ENCODE data around the gene TUBA4A. TPM values are rescaled to one million over a fixed set of nuclear protein-coding genes. Genes with fewer than 3 reads are reported as not detected.
A peak's percentile ranks its signal among the peaks of the same experiment; 100 is the strongest.

TUBA4A gene
- total RNA-seq, 6 experiments from 2014 or later = 14.9 to 114 (median 35.6) TPM

DNA sequence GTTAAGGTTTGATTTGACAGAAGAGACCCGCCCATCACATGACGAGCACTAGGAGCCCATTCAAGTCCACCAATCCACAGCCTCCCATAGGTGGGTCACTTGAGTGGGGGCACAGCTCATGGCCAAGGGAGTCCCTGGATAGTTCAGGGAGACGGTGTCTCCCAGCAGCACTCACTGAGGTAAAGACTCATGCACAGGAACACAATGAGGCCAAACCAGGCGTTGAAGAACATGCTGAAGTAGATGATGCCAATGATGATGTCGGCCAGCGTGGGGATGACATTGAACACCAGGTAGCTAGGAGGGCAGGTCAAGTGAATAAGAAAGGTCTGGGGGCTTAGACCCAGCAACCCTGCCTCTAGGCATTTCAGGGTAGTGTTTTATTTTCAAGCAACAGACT lies 38.9 kb downstream of the TUBA4A start:
- DNase-seq (no peak), ATAC-seq (no peak)
- TF ChIP-seq, protein P1, sequence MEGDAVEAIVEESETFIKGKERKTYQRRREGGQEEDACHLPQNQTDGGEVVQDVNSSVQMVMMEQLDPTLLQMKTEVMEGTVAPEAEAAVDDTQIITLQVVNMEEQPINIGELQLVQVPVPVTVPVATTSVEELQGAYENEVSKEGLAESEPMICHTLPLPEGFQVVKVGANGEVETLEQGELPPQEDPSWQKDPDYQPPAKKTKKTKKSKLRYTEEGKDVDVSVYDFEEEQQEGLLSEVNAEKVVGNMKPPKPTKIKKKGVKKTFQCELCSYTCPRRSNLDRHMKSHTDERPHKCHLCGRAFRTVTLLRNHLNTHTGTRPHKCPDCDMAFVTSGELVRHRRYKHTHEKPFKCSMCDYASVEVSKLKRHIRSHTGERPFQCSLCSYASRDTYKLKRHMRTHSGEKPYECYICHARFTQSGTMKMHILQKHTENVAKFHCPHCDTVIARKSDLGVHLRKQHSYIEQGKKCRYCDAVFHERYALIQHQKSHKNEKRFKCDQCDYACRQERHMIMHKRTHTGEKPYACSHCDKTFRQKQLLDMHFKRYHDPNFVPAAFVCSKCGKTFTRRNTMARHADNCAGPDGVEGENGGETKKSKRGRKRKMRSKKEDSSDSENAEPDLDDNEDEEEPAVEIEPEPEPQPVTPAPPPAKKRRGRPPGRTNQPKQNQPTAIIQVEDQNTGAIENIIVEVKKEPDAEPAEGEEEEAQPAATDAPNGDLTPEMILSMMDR (IDR thresholded peaks at IDR 0.05) = no peak
- TF ChIP-seq POLR2A (IDR thresholded peaks at IDR 0.05) = no peak
- peaks cover 0 to 48% (median 0%) of the 10 kb centered on the region in 4 donors for H3K36me3 ChIP-seq
- H3K9me3 ChIP-seq = no peaks in the 10 kb centered on the region
- intact Hi-C loops (cut with DNase I) = loop anchor here (5.0 kb wide), 2 partner anchors 37 to 52 kb away; partner anchors contain the start of genes CNPPD1 (in 1 of the 2), NHEJ1 (in 1 of the 2) and RETREG2 (in 1 of the 2)
- H3K27ac ChIP-seq = no peak overlapping the region
- WGBS (ENCODE audit: insufficient coverage, low coverage, low lambda C conversion rate, missing lambda C conversion rate) = 94% methylated on average over 6 of the region's 6 CpGs
- no peaks in the 10 kb centered on the region for H3K27me3 ChIP-seq
- no peak overlapping the region for H3K4me3 ChIP-seq
- peaks cover 0 to 23% (median 11%) of the 10 kb centered on the region in 4 donors for H3K4me1 ChIP-seq

DNA sequence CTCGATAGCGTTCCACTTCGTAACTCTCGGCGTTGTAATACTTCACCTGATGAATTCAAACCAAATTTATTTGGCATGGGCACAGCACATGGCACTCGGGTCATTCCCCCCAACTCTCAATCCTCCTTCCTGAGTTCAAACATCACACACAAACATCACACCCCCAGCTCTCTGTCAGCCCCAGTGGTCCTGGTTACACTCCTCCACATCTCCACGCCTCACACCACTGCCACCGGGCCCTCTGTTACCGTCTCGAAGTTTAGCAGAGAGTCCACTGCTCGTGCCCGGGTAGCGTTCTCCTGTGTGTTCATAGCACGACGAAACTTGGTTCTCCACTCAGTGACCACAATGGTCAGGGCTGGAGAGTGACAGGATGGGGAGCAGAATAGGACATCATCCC lies 39.6 kb downstream of the TUBA4A start:
- Histone ChIP-seq H3K4me1 (peaks cover 0 to 19% (median 9%) of the 10 kb centered on the region in 4 donors), H3K27ac (no peak overlapping the region), H3K36me3 (peaks cover 0 to 54% (median 2%) of the 10 kb centered on the region in 4 donors), H3K4me3 (no peak overlapping the region), H3K27me3 (no peaks in the 10 kb centered on the region), H3K9me3 (no peaks in the 10 kb centered on the region)
- intact Hi-C loops (cut with DNase I) = loop anchor here in 1 of 2 donors (5.0 kb wide), 1 partner anchor 52 kb away; the partner anchor contains the start of gene NHEJ1
- ATAC-seq (no peak), DNase-seq (no peak)
- WGBS (ENCODE audit: insufficient coverage, low coverage, low lambda C conversion rate, missing lambda C conversion rate) = 98% methylated on average over 5 of the region's 15 CpGs
- TF ChIP-seq POLR2A (IDR thresholded peaks at IDR 0.05) = no peak
- TF ChIP-seq, protein P1 (IDR thresholded peaks at IDR 0.05) = no peak

DNA sequence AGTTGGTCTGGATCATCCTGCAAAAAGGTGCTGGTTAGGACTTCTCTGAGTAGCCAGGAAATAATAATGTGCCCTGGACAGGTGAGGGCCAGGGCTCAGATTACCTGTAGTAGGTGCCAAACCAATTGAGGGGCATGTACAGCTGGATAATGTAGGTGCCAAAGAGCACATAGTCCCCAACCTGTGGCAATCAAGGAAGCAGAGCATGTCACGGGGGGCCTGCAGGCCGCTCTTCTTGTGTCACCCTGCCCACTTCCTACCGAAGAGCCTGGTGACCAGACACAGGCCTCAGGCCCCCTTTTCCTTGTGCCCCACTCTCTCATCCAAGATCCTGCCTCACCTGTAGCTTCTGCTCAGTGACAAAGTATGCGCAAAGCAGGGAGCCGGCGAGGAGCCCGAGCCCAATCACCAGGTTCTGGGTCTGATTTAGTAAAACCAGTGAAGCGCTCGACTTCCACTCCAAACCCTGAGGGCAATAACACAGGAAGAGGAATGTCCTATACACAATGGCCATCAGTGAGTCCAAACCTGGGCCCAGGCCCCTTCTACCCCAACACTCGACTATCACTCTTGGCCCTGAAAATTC lies 40.1 kb downstream of the TUBA4A start:
- no peak for ATAC-seq

DNA sequence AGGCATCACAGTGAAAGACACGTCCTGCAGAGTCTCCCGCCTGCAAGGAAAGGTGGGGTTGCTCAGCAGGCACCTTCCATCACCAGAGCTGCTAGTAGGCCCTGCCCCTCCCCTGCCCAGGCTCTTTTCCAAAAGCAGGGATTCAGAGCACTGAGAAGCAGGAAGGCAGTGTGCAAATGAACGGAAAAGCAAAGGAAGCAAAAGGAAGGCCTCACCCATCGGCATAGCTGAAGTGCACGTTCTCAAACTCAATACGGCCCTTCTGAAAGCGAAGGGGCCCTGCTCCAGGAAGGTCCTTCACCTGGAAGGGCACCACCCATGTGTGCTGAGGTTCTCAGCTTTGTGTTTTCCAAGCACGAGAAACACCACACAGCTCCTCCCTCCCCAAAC lies 40.7 kb downstream of the TUBA4A start:
- no peak overlapping the region for H3K4me3 ChIP-seq
- TF ChIP-seq, protein P1 (IDR thresholded peaks at IDR 0.05) = no peak
- TF ChIP-seq POLR2A (IDR thresholded peaks at IDR 0.05) = no peak
- no peaks in the 10 kb centered on the region for H3K9me3 ChIP-seq
- no peak for DNase-seq
- intact Hi-C loops (cut with DNase I) = loop anchor here in 1 of 2 donors (5.0 kb wide), 1 partner anchor 51 kb away; the partner anchor contains the start of gene NHEJ1
- no peak overlapping the region for H3K27ac ChIP-seq
- H3K36me3 ChIP-seq = peaks cover 0 to 60% (median 5%) of the 10 kb centered on the region in 4 donors
- no peaks in the 10 kb centered on the region for H3K27me3 ChIP-seq
- H3K4me1 ChIP-seq = peaks cover 0 to 24% (median 9%) of the 10 kb centered on the region in 4 donors
- no peak for ATAC-seq
- 84% methylated on average over 8 of the region's 8 CpGs for WGBS (ENCODE audit: insufficient coverage, low coverage, low lambda C conversion rate, missing lambda C conversion rate)

More for the DNA sequence above, 40.1 kb downstream of the TUBA4A start:
- no peaks in the 10 kb centered on the region for H3K9me3 ChIP-seq
- no peak overlapping the region for H3K27ac ChIP-seq
- peaks cover 0 to 60% (median 4%) of the 10 kb centered on the region in 4 donors for H3K36me3 ChIP-seq
- no peak overlapping the region for H3K4me3 ChIP-seq
- peaks cover 0 to 22% (median 9%) of the 10 kb centered on the region in 4 donors for H3K4me1 ChIP-seq
- no peak for TF ChIP-seq POLR2A (IDR thresholded peaks at IDR 0.05)
- TF ChIP-seq, protein P1 (IDR thresholded peaks at IDR 0.05) = no peak
- WGBS (ENCODE audit: insufficient coverage, low coverage, low lambda C conversion rate, missing lambda C conversion rate) = 100% methylated on average over 1 of the region's 10 CpGs
- DNase-seq = peak in 1 of 3 donors; percentile 28
- H3K27me3 ChIP-seq = no peaks in the 10 kb centered on the region
- intact Hi-C loops (cut with DNase I) = loop anchor here in 1 of 2 donors (5.0 kb wide), 1 partner anchor 51 kb away; the partner anchor contains the start of gene NHEJ1
